LNCAP (cell line): ENCODE results near the gene PAPOLB.

Source experiments
- CTCF ChIP-seq: fragments of 450-650 bp; IDR thresholded peaks from 2 replicates; pipeline ENCODE4 v1.5.1; 2017; ENCODE audit warnings: mild to moderate bottlenecking

The PAPOLB gene

GRCh38 chr7:4873071-4873944, 11.5 kb upstream of the PAPOLB start:
- no peak for TF ChIP-seq CTCF

GRCh38 chr7:4871930-4872675, 10.3 kb upstream of the PAPOLB start:
- no peak for TF ChIP-seq CTCF

- no peak for TF ChIP-seq CTCF
Measured at GRCh38 chr7:4871056-4871680, 9.3 kb upstream of the PAPOLB start.

GRCh38 chr7:4868493-4868892, 6.7 kb upstream of the PAPOLB start:
- TF ChIP-seq CTCF = no peak

- no peak for TF ChIP-seq CTCF
Measured at GRCh38 chr7:4866528-4867496, 5.0 kb upstream of the PAPOLB start.

- TF ChIP-seq CTCF = no peak
Measured at GRCh38 chr7:4862156-4862555, 326 bp upstream of the PAPOLB start.

- no peak for TF ChIP-seq CTCF
Measured at GRCh38 chr7:4861227-4861626, 603 bp downstream of the PAPOLB start.
